HT1080 (cell line): ENCODE measurements around the gene HPCAL4. TPM values are rescaled to one million over a fixed set of nuclear protein-coding genes. Genes with fewer than 3 reads are reported as not detected.

Source experiments
- DNase-seq: peaks from one replicate; pipeline ENCODE4 v3.0.0-alpha.2; 2015; ENCODE audit warnings: low read depth
- total RNA-seq: library from RNA; depleted of rRNA; stranded (reverse); fragments of >200 nt; shearing (Covaris generic); gene quantifications from 2 replicates; pipeline ENCODE4 v1.2.3, GENCODE V29; 2014

HPCAL4 gene
- total RNA-seq, 1 experiment from 2014 or later: not detected

DNA sequence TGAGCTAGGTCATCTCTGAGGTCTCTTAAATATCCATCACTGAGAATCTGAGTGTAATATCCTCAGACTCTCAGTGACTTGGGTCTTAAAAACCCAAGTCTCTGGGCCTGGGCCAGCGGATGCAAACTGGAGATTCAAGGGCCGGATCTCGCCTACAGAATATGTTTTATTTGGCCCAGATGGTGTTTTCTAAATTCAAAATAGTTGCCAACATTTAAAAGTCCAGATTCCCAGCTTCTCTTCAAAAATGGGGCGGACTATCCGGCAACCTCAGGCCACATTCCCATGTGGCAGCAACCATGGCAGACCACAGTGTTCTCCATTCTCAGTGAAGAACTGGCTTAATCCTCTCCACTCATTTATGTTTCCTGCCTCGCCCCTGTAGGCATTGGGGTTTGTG lies 39.1 kb downstream of the HPCAL4 start:
- no peak for DNase-seq

DNA sequence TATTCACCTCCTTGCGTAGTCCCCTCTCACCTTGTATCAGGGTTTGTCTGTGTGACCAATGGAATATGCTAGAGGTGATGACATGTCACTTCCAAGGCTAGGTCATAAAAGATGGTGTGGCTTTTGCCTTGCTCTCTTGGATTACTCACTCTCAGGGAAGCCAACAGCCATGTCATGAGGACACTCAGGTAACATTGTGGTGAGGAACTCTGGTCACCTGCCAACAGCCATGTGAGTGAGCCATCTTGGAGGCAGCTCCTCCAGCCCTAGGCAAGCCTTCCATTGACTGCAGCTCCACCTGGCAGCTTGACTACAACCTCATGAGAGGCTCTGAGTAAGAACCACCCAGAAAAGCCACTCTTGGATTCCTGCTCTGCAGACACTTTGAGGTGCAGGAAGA lies 40.8 kb downstream of the HPCAL4 start:
- no peak for DNase-seq

DNA sequence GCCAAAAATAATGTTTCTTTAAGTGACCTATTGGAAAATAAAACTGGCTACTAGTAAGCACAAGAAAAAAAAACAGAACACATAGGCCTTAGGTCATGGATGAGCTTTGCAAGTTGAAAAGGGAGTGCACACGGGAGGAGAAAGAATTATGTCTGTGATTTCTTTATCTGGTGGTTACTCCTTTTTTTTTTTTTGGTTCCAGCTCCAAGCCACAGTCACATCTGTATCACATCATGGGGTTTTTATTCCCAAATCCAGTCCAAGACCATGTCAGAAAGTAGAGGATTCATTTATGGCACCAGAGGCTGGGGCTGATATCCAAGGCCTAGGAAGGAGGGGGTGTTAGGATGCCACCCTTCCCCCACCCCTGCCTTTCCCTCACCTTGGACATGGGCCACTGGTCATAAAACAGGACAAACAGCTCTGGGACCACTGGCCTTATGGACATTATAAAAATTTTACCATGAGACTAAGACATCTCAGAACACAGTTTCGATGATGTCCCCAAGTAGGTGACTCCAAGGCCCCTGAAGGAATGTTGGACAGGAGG lies 41.5 kb downstream of the HPCAL4 start:
- no peak for DNase-seq

DNA sequence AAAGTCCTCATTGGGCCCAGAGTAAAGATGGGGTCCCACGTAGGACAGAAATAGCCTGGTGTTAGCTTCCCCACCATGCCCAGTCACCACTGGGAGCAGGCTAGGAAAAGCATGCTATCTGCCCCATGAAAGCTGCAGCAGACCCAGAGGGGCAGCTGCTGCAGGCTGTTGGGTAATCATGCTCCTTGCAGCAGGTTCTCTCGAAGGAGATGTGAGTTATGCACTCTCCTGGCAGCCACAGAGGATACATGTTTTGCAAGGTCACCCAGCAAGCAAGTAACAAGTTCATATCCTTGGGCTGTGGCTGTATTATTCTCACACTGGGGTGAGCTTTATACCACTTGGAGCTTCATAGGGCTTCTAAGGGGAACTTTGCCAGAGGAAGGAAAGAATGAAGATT lies 42.7 kb downstream of the HPCAL4 start:
- no peak for DNase-seq

DNA sequence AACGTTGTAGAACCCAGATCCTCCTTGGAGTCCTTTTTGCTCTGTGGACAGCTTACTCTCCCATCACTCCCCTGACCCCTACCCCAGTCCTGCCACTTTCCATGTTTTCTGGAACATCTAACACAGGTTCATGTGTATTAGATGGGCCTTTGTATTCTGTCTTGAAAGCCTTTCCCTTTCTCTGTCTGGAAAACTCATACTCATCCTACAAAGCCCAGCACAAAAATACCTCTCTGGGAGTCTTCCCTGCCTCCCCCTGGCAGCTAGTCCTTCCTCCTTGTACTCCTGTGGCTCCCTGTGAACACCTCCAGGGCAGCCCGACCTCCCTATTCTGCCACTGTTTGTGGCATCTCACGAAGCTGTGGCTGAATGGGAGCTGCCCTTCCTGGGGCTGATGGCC lies 44.0 kb downstream of the HPCAL4 start:
- DNase-seq: no peak

DNA sequence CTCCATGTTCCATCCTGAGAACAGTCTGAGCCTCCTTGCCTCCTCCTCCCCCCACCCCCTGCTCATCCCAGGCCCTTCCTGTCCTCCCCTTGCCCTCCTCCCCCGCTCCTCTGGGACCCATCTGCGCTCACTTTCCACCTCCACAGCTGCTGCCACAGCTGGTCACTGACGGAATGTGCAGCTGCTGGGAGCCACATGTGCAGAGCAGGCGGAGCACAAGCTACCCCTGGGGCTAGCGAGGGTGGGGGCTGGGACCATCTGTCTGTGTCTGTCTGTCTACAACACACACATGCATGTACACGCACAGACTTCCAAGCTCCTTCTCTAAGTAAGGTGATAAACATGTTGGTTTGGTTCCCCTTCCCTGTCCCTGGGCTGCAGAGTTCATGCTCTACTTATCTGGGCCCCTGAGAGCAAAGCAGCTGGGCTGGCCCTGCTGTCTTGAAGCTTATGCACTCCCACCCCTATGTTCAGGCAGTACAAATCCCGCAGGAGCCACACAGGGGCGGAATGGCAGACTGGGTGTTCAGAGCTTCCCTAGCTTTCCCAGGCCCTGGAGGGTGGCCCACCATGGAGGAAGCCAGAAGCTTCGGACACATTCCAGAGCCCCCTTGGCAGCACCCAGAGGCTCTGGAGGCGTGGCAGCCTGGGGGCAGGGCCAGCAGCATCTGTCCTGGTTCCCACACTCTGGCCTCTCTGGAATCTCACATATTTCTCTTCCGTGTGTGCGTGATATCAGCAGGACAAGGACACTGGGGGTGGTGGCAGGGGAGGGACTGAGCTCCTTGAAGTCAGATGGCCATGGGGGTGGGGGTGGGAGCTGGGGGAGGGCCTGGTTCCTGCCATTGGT lies 44.8 kb downstream of the HPCAL4 start:
- DNase-seq: no peak

DNA sequence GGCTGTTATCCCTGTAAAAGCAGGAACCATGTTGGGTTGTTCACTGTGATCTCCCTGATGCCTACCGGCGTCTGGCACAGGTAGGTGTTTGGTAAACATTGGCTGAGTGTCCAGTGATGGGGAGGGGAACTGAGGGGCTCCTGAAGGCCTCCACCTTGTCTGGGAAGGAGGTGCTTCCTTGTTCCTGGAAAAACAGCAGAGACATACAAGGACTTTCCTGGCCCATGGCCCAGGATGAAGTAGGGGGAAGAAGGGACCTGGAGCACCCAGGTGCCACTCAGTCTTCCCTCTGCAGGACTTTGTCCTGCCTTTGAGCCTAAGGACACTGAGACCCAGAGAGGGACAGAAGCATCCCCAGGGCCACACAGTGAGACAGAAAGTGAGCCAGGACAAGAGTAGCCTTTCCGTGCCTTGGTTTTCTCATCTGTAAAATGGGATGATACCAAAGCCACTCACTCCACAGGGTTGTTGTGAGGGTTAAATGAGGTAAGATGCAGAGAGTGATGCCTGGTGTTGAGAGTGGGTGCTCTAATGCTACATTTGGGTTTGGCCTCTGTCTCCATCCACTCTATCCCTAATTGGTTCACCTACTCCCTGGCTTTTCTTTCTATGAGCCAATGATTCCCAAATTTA lies 45.7 kb downstream of the HPCAL4 start:
- no peak for DNase-seq

DNA sequence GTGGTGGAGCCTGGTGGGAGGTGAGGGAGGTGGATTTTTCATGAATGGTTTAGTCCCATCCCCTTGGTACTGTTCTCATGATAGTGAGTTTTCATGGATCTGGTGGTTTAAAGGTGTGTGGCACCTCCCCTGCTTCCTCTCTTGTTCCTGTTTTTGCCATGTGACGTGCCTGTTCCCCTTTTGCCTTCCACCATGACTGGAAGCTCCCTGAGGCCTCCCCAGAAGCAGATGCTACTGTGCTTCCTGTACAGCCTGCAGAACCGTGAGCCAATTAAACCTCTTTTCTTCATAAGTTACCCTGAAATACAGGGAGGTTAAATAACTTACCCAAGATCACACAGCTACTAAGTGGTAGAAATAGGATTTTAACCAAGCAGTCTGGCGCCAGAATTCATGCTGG lies 47.5 kb downstream of the HPCAL4 start:
- no peak for DNase-seq

DNA sequence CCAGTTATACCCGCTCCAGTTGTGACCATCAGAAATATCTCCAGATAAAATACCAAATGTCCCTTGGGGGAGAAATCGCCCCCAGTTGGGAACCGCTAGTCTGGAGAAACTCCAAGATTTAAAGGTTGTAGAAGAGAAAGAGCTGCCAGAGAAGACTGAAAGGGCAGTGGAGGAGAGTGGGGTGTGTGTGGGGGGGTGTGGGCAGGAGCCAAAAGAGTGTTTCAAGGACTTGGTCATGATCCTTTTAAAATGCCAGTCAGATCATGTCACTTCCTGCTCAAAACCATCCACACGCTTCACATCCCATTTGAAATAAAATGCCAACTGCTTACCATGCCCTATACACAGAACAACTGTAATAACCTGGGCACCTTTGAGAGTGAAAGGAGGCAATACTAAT lies 48.4 kb downstream of the HPCAL4 start:
- DNase-seq: peak; percentile 73

DNA sequence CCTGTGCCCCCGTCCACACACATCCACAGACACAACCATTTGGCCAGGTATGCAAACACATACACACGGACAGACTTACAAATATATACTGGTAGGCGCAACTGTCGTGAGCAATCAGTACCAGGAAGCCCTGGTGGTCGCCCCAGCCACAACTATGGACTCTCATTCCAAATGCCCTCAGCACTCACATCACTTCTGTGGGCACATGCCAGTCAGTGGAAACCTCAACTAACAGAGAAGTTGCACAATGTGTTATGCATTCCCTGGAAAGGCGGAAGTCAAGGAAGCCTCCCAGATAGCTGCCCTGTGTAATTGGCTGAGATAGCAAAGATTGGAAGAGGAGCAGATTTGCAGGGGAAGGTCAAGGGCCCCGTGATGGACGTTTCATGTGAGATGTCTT lies 50.4 kb downstream of the HPCAL4 start:
- no peak for DNase-seq

DNA sequence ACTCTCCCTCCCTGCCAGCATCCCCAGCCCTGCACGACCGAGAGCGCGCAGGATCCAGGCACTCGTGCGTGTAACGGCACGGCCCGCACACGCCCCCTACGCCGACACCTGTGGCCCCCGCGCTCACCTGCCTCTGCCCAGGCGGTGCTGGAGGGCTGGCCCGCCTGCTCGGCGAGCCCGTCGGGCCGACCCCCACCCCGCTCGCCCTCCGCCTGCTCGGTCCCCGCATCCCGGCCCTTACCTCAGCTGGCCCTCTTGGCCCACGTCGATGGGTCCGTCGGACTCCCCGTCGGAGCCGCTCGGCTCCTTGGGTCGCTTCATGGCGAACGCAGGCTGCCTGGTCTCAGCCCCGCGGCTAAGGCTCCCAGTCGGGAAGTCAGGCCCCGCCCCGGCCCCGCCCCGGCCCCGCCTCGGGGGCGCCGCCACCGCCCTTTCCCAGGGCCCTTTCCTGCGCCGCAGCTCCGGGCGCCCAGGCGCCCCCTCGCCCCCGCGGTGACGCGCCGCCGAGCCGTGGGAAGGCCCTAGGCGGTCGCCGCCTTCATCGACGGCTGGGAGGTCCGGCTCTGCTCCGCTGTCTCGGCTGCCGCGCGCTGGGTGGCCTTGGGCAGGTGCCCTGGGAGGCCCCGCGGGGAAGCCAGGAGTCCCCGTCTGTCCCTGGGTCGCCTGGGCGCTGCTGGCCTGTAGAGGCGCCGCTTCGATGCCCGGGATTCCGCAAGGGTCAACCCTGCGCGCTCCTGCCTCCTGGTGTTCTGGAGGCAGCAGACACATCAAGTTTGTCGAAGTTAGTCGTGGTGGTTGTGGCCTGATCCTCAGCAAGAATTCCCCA lies 51.7 kb downstream of the HPCAL4 start, which contains the start of gene HEYL:
Gene HEYL (minus strand): TSS at position 339 of the 826 bp plus-strand sequence. CDS start 18 bp downstream, at position 321.
- no peak for DNase-seq

DNA sequence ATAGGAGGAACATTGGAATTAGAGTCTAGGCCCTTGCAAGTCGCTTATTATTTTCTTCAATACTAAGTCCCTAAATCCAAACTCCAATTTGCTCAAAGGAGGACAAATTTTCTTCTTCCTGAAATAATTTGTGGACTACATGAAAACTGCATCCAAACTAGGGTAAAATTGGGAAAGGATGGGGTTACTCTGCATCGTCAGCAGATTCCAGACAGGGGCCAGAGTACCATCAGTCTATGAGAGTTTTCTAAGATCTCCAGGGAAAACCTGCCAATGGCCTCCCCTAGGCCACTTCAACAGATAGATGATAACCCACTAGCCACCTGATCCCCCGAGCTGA lies 52.3 kb downstream of the HPCAL4 start:
- DNase-seq: no peak

DNA sequence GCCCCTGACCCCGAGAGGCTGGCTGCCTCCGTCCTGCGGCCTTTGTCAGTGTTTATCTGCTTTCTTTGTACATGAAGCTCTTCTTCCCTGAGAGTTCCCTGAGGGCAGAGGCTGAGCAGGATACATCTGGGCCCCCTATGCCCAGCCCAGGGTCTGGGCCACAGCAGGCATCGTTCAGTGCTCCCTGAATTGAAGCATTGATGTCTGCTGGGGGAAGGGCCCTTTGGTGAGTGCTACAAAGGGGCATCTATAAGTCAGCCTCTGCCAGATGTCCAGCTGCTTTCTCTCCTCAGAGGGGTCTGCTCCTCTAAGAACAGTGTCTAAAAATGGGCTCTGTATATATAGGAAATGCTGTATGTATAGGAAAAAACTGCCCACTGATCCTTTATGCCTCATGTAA lies 53.9 kb downstream of the HPCAL4 start:
- no peak for DNase-seq

DNA sequence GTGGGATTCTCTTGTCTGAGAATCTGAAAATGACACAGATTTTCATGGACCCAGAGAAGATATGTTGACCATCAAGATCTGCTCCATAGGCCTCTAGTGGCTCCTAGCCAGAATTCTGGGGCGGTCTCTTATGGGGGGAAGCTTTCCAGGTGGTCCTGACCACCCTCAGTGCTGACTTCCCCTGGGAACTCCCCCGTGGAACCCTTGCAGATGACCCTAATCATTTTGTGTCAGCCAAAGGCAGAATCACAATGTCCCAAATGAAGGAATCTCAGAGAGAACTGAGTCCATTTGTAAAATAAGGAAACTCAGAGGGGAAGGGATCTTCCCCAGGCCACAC lies 55.4 kb downstream of the HPCAL4 start:
- DNase-seq: no peak

DNA sequence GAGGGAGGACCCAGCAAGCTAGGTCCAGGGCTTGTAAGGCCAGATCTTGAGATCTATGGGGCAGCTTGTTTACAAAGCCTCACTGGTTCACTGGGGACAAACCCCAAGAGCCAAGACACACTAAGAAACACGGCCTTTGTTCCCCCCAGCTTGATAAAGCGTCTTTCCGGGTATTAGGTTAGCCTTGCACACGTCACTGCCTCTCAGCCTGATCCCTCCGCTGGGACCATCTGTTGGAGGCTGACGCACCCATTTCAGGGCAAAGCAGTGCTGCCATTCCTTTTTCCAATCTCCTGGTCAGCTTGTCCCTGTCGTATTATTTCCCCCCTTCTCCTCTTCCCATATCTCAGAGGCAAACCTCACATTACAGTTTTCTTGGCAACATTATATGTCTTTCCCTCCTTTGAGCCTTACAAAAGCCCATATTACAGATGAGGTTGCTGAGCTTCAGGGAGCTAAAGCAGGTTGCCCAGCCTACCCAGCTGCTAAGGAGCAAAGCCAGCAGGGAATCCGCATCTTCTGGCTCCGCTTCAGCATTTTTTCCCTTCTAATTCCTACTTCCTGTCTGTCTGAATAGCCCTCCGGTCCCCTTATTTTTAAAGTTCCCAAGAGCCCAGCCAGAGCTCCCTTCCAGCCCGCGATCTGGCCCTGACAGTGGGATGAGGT lies 55.9 kb downstream of the HPCAL4 start:
- DNase-seq: no peak

DNA sequence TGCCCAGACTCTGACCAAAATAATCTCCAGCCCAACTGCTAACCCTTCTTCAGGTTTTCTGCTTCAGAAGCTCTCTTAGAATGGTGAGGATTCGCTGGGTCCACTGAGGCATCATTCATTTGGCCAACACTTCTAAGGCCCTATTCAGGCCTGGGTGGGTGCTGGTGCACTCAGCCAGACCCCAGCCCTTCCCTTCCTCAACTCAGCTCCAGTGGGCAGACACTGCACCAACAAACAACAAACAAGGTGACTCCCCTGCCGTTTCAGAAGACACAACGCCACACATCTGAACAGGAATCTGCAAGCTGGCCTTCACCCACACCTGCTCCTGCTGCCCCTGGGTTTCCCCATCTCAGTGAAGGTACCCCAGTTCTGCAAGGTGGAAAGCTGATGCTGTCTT lies 57.8 kb downstream of the HPCAL4 start:
- DNase-seq: no peak

DNA sequence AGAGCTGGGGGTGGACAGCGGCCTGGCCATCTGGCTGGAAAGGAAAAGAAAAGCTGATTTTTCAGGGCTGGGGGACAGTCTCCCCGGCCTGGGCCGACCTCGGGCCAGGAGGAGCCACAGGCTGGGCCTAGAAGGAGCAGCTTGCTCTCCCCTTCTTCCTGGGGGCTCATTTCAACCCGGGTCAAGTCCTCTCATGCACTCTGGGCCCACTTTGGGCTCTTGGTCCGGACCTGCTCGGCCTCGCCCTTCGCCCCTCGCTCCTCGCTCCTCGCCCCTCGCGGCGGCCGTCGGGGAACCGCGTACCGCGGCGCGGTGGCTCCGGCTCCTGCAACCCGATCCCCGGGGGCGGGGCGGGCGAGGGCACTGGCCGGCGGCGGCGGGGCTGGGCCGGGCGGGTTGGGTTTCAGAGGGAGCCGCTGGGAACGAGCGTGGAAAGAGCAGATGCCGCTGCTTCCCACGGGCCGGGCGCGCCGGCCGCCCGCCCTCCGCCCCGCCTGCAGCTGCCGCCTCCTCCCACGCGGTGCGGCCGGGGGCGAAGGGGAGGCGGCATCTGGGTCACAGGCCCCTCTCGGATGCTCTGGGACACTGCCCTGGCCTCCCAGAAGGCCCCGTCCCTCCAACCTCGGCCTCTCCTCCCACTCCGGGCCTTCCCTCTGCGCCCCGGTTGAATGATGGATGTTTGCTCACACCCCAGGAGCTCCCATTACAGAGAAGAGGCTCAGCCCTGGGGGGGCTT lies 58.4 kb downstream of the HPCAL4 start:
- no peak for DNase-seq

DNA sequence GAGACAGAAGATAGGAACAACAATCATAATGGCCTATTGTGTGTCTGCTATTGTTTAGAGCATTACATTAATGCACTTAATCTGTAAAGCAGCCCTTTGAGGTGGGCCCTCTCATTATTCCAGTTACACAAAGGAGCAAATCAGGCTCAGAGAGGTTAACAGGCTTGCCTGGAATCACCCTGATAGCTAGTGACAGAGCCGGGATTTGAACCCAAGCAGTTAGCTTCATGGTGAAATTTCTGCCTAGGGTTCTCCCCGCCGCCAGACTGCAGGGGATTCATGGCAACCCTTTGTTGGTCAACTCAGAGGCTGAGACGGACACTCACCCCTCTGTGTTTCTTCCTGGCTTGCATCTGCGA lies 58.9 kb downstream of the HPCAL4 start:
- DNase-seq: no peak

DNA sequence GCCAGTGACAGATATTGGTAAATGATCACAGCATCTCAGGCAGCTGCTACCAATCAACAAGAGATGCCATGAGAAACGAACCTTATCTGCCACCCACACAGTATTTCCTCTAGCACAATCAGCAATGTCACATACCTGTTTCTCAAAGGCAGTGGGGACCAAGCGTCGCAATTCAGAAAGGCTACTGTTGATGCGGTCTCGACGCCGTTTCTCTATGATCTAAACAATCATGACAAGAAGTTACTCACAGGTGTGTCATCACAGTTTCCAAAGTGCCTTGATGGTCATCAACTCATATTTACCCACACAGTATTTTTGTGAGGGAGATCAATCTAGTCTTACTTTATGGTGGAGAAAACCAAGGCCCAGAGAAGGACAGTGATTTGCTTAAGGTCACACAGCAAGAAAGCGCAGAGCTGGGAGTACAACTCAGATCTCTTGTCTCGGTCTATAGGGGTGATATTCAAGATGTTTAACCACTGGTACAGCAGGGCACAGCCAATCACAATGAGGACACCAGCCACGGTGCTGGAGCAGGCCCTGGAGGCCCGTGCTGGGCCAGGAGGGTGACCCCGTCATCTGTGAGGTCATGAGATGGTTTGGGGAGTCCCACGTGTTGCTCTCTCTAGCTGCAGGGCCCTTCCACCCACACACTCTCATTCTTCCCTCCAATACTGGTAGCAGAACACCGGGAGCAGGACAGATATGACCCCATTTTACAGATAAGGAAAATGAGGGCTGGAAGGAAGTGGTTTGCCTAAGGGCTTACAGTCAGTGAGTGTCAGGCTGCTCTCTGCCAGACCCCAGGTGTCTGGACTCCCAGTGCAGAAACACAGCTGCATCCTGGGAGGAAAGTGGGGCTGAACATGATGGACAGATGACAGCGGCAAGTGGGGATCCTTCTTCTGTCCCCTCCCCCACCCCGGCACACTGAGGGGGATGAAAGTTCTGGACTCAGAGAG lies 59.6 kb downstream of the HPCAL4 start:
- DNase-seq: no peak
